Stomach (tissue), 9 donors: ENCODE data around the gene TMEM37. TPM values are rescaled to one million over a fixed set of nuclear protein-coding genes. Genes with fewer than 3 reads are reported as not detected.

Experiments used
- DNase-seq, 2 donors: peaks; one replicate each; pipeline versions ENCODE4 v3.0.0 to v3.0.0-alpha.2; 2013 to 2019
- H3K27ac ChIP-seq, 5 donors: fragments of 200-600 bp in 4 of 5; sonication (generic) in 4 of 5; one replicate each; pipeline ENCODE4 v1.5.1; 2013 to 2019; ENCODE audit warnings: mild to moderate bottlenecking in 1 of 5, moderate library complexity in 1 of 5
- H3K27me3 ChIP-seq, 3 donors: fragments of 200-600 bp; sonication (generic); one replicate each; pipeline ENCODE4 v1.5.1; 2017 to 2019; ENCODE audit warnings: mixed run types in 1 of 3
- H3K36me3 ChIP-seq, 4 donors: fragments of 200-600 bp; sonication (generic); 1 replicate in 3 of 4; 2 replicates in 1 of 4; pipeline ENCODE4 v1.5.1; 2016 to 2019
- H3K4me1 ChIP-seq, 4 donors: fragments of 200-600 bp; sonication (generic); one replicate each; pipeline ENCODE4 v1.5.1; 2016 to 2019
- H3K4me3 ChIP-seq, 4 donors: fragments of 200-600 bp; sonication (generic) in 3 of 4; one replicate each; pipeline ENCODE4 v1.5.1; 2016 to 2019; ENCODE audit warnings: mild to moderate bottlenecking in 1 of 4
- H3K9me3 ChIP-seq, 4 donors: fragments of 200-600 bp; sonication (generic); one replicate each; pipeline ENCODE4 v1.5.1; 2016 to 2019
- EP300 ChIP-seq: sonication (generic); formaldehyde crosslinking; IDR thresholded peaks from one replicate; pipeline ENCODE4 v1.6.1; 2017; ENCODE audit warnings: antibody characterized with exemption
- POLR2A ChIP-seq, 4 donors: fragments of 450-650 bp; IDR thresholded peaks; one replicate each; pipeline ENCODE4 v1.6.1; 2016; ENCODE audit warnings: antibody characterized with exemption in 4 of 4, control low read depth in 2 of 4, mild to moderate bottlenecking in 1 of 4, moderate library complexity in 1 of 4
- POLR2AphosphoS5 ChIP-seq, 3 donors: sonication (generic); formaldehyde crosslinking; IDR thresholded peaks; one replicate each; pipeline ENCODE4 v1.6.1; 2016; ENCODE audit warnings: antibody characterized with exemption in 3 of 3
- WGBS, 5 donors: extraction: QIAGEN DNeasy Blood & Tissue Kit in 3 of 5; methylation state at CpG; one replicate each; pipeline versions ENCODE4 v1.1.5 to v1.1.7; 2013 to 2018; 5-methylcytosine and 5-hydroxymethylcytosine counted together
- intact Hi-C: fragments of 100-400 bp; cut with DNase I; formaldehyde crosslinking; loops from one replicate; pipeline ENCODE4 v1.15.1; 2023; ENCODE audit warnings: low total_unique reads
- polyA plus RNA-seq, 3 donors: library from polyadenylated mRNA; stranded (reverse); fragments of 200-250 nt; gene quantifications; one replicate each; pipeline ENCODE4 v1.2.3, GENCODE V29; 2013
- total RNA-seq, 5 donors: library from RNA; depleted of rRNA; stranded (reverse); fragments of >200 nt; gene quantifications; one replicate each; pipeline versions ENCODE4 v1.1.0 to v1.2.3, GENCODE V29; 2014 to 2016
- TF ChIP-seq, protein P1 (sequence below), 7 experiments: fragments of 450-650 bp in 4 of 7; fragments of 200-600 bp in 3 of 7; sonication (generic) in 3 of 7; IDR thresholded peaks; one replicate each; pipeline ENCODE4 v1.5.1; 2016 to 2019; ENCODE audit warnings: antibody characterized with exemption in 7 of 7, control low read depth in 2 of 7, mild to moderate bottlenecking in 1 of 7
- donor health status: healthy with polysubstance abuse.
- donor health status: Bipolar disorder and iron deficiency.
- donor health status: healthy.

The TMEM37 gene
- total and polyA plus RNA-seq, 8 donors = 5.7 to 27.8 (median 15.9) TPM; not detected in 1

DNA sequence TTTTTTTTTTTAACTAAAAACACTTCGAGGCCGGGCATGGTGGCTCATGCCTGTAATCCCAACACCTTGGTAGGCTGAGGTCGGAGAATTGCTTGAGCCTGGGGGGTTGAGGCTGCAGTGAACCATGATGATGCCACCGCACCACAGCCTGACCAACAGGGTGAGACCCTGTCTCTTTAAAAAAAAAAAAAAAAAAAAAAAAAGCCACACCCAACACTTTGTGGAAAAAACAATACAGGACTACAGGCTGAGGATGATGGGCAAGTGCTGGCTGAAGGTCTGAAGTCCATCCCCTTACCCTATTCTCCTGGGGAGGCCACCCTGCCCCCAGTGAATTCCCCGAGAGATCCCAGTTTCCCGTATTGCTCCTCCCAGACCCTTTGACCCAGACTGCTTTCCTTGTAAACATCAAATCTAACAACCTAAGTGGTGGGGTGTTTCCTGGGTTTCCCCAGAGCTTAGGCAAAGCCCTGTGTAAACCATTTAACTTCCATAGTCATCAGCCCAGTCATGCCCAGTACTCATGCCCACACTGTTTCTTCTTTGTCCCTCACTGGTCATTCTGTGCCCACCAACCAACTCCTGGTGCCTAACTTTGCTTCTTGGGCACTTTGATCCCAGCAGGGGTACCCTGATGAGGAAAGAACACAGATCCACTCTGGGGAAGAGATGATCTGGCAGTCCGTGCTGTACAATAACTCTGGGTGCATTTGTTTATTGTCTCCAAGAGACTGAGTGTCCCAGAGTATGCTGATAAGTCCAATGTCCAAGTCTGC lies 5.8 kb upstream of the TMEM37 start:
- WGBS, 5 donors = 68 to 77% (median 71%) methylated on average over 7 of the region's 7 CpGs
- DNase-seq = peak in 1 of 2 donors; percentile 75

DNA sequence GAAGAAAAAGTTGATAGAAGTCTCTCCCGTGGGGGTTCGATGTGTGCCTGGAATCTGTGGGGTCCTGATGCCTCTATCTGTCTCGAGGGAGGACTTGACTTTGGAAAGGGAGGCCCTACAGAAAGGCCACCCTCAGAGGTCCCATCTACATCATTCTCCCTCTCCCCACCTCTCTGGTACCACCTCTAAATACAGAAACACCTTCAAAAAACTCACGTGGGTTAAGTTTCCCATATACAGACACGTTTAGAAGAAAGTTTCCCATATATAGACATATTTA lies 5.3 kb upstream of the TMEM37 start:
- intact Hi-C loops = no loop called here
- peak overlapping the region; percentile 18 to 83 (median 67) for H3K27ac ChIP-seq
- peaks cover 30 to 73% (median 45%) of the 10 kb centered on the region in 4 donors for H3K4me1 ChIP-seq
- no peak overlapping the region for H3K4me3 ChIP-seq
- H3K27me3 ChIP-seq = peaks cover 0 to 9% (median 0%) of the 10 kb centered on the region in 3 donors
- no peak for TF ChIP-seq POLR2A (IDR thresholded peaks at IDR 0.05)
- TF ChIP-seq POLR2AphosphoS5 (IDR thresholded peaks at IDR 0.05) = no peak
- WGBS, 5 donors = 36 to 41% (median 40%) methylated on average over 5 of the region's 5 CpGs
- DNase-seq = no peak
- H3K9me3 ChIP-seq = no peaks in the 10 kb centered on the region
- H3K36me3 ChIP-seq = no peaks in the 10 kb centered on the region

More for the DNA sequence above, 5.8 kb upstream of the TMEM37 start:
- Histone ChIP-seq H3K27me3 (peaks cover 0 to 3% (median 0%) of the 10 kb centered on the region in 3 donors), H3K27ac (peak overlapping the region; percentile 18 to 83 (median 67)), H3K4me1 (peaks cover 30 to 73% (median 45%) of the 10 kb centered on the region in 4 donors), H3K9me3 (no peaks in the 10 kb centered on the region), H3K36me3 (no peaks in the 10 kb centered on the region), H3K4me3 (no peak overlapping the region)
- intact Hi-C loops = no loop called here
- TF ChIP-seq POLR2AphosphoS5 (IDR thresholded peaks at IDR 0.05) (peak in 2 of 3 donors; percentile 5 to 27), POLR2A (IDR thresholded peaks at IDR 0.05) (no peak)

DNA sequence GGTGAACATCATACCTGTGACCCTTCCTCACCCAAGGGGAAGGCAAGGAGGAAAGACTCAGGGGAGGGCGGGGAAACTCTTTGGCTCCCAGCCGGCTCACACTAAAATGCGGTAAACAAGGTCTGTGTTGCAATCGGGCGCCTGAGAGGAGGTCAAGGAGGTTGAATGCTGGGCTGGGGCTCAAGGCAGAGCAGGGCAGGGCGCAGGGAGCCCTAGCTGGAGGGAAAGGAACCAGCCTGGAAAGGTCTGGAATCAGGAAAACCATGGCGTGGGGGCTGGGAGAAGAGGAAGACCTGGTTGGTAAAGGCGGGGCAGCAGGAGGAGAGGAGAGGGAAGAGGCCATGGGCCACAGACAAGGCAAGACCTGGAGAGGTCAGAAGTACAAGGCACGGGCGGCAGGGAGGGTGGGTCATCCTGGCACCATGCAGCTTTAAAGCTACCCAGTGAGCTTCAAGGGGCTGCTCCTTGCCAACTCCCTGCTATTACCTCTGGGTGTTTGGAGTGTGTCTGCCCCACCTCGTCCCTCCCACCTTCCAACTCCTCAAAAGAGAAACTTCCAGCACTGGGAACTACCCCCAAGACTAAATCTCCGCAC lies 4.8 kb upstream of the TMEM37 start:
- Histone ChIP-seq H3K4me3 (no peak overlapping the region), H3K9me3 (no peaks in the 10 kb centered on the region), H3K27ac (peak overlapping the region; percentile 18 to 83 (median 70)), H3K27me3 (peaks cover 0 to 14% (median 0%) of the 10 kb centered on the region in 3 donors), H3K4me1 (peaks cover 30 to 73% (median 51%) of the 10 kb centered on the region in 4 donors), H3K36me3 (no peaks in the 10 kb centered on the region)
- peak; percentile 76 to 89 for DNase-seq
- TF ChIP-seq POLR2A (IDR thresholded peaks at IDR 0.05) = no peak
- TF ChIP-seq, protein P1, sequence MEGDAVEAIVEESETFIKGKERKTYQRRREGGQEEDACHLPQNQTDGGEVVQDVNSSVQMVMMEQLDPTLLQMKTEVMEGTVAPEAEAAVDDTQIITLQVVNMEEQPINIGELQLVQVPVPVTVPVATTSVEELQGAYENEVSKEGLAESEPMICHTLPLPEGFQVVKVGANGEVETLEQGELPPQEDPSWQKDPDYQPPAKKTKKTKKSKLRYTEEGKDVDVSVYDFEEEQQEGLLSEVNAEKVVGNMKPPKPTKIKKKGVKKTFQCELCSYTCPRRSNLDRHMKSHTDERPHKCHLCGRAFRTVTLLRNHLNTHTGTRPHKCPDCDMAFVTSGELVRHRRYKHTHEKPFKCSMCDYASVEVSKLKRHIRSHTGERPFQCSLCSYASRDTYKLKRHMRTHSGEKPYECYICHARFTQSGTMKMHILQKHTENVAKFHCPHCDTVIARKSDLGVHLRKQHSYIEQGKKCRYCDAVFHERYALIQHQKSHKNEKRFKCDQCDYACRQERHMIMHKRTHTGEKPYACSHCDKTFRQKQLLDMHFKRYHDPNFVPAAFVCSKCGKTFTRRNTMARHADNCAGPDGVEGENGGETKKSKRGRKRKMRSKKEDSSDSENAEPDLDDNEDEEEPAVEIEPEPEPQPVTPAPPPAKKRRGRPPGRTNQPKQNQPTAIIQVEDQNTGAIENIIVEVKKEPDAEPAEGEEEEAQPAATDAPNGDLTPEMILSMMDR (IDR thresholded peaks at IDR 0.05) = no peak
- TF ChIP-seq POLR2AphosphoS5 (IDR thresholded peaks at IDR 0.05) = peak in 2 of 3 donors; percentile 44 to 47
- TF ChIP-seq EP300 = no peak
- 35 to 60% (median 39%) methylated on average over 12 of the region's 12 CpGs for WGBS, 5 donors
- intact Hi-C loops = no loop called here

DNA sequence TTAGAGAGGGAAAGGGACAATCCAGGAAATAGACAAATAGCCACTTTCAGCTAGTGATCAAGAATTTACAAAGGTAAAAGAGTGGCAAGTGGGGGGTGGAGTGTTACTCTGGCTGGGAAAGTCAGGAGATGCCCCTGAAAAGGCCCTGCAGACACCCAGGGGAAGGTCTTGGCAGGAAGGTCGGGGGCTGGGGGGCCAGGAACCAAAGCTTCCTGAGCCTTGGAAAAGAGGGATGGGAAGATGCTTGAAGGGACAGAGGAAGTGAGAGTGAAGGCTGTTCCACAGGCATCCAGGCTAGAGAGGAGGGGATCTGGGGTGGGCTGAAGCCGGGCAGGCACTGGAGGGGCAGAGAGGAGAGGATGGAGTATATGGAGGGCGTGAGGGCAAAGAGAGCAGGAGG lies 3.9 kb upstream of the TMEM37 start:
- intact Hi-C loops = no loop called here
- 83 to 94% (median 90%) methylated on average over 3 of the region's 3 CpGs for WGBS, 5 donors
- DNase-seq = no peak
- H3K4me1 ChIP-seq = peaks cover 35 to 75% (median 59%) of the 10 kb centered on the region in 4 donors
- no peaks in the 10 kb centered on the region for H3K36me3 ChIP-seq
- TF ChIP-seq EP300 = no peak
- TF ChIP-seq, protein P1 (IDR thresholded peaks at IDR 0.05) = no peak
- no peak for TF ChIP-seq POLR2A (IDR thresholded peaks at IDR 0.05)
- no peak for TF ChIP-seq POLR2AphosphoS5 (IDR thresholded peaks at IDR 0.05)
- H3K27ac ChIP-seq = peak overlapping the region in 1 of 5 donors; percentile 83
- no peak overlapping the region for H3K4me3 ChIP-seq
- no peaks in the 10 kb centered on the region for H3K9me3 ChIP-seq
- H3K27me3 ChIP-seq = peaks cover 0 to 22% (median 0%) of the 10 kb centered on the region in 3 donors

DNA sequence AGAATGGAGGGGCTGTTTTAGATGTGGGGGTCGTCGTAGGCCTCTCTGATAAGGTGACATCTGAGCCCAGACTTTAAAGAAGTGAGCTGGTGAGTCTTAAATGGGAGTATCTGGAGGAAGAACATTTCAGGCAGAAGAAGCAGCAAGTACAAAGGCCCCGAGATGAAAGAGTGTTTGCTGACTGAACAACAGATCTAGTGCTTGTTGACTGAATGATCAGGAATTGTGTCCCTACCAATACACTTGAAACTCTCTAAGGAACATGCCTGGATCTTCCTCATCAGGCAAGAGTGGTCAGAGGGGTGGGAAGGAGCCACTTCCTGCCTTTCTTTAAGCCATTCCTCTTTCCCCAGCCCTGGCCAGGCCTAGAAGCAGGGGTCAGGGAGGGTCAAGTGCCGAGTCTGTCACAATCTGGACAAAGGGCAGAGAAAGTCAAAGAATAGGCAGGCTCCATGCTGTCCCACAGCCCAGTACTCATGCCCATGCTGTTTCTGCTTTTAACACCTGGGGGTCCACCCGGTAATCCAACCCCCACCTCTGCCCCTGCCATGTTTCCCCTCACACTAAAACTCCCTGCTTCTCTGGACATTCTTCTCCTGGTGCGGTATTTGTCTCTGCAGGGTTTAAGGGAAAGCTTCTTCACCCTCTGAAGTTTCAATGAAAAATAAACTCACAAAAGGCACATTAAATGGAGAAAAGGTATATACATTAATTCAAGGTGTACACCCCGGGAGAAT lies 3.0 kb upstream of the TMEM37 start:
- H3K27ac ChIP-seq = peak overlapping the region in 3 of 5 donors; percentile 38 to 88 (median 83)
- intact Hi-C loops = no loop called here
- H3K36me3 ChIP-seq = no peaks in the 10 kb centered on the region
- H3K27me3 ChIP-seq = peaks cover 0 to 24% (median 0%) of the 10 kb centered on the region in 3 donors
- no peaks in the 10 kb centered on the region for H3K9me3 ChIP-seq
- DNase-seq = no peak
- TF ChIP-seq POLR2A (IDR thresholded peaks at IDR 0.05) (no peak), POLR2AphosphoS5 (IDR thresholded peaks at IDR 0.05) (no peak), EP300 (no peak)
- TF ChIP-seq, protein P1 (IDR thresholded peaks at IDR 0.05) = no peak
- 79 to 94% (median 83%) methylated on average over 7 of the region's 7 CpGs for WGBS, 5 donors
- H3K4me3 ChIP-seq = no peak overlapping the region
- peaks cover 37 to 77% (median 67%) of the 10 kb centered on the region in 4 donors for H3K4me1 ChIP-seq
